ENCODE data around the gene SEZ6L2.

GRCh38 chr16:29905668-29906067 is 6.3 kb upstream of the SEZ6L2 start:
- TF ChIP-seq REST (IDR thresholded peaks at IDR 0.05; ENCODE audit: low read depth) (no peak), MAX (IDR thresholded peaks at IDR 0.05) (no peak), EP300 (IDR thresholded peaks at IDR 0.05; ENCODE audit: borderline replicate concordance) (no peak), NFIC (IDR thresholded peaks at IDR 0.05) (no peak), TCF12 (IDR thresholded peaks at IDR 0.05; ENCODE audit: low read depth) (no peak), CEBPB (IDR thresholded peaks at IDR 0.05) (no peak), RAD21 (IDR thresholded peaks at IDR 0.05; ENCODE audit: low read depth) (no peak)
